AG09319 (cell line): ENCODE measurements around the gene CXCL12.
A peak's percentile ranks its signal among the peaks of the same experiment; 100 is the strongest.

Experiments
- DNase-seq: peaks from one replicate; pipeline ENCODE4 v3.0.0-alpha.2; 2010; ENCODE audit warnings: low read depth; ENCODE audit errors: extremely low read depth
- TF ChIP-seq, protein P1 (sequence below): IDR thresholded peaks from 2 replicates; pipeline ENCODE4 v1.5.1; 2011; ENCODE audit warnings: low read depth, mild to moderate bottlenecking, inconsistent platforms, low read length, moderate library complexity

Gene CXCL12

DNA sequence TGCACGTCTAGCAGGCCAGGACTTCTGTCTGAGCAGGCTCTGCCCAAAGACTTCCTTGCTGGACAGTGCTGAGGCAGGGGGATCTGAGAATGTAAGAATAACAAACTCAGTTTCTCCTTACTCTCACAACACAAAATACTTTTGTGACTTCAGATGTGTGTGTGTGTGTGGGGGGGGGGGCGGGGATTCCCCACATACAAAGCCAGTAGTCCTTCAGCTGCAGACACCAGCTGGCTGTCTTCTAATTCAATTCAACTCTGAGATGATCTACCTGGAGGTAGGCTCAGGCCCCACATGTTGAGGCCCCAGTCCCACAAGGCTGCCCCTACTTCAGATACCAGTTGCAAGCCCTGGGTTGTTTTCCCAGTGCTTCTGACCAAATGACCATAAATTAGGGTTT is 4.7 kb upstream of the CXCL12 start:
- TF ChIP-seq, protein P1, sequence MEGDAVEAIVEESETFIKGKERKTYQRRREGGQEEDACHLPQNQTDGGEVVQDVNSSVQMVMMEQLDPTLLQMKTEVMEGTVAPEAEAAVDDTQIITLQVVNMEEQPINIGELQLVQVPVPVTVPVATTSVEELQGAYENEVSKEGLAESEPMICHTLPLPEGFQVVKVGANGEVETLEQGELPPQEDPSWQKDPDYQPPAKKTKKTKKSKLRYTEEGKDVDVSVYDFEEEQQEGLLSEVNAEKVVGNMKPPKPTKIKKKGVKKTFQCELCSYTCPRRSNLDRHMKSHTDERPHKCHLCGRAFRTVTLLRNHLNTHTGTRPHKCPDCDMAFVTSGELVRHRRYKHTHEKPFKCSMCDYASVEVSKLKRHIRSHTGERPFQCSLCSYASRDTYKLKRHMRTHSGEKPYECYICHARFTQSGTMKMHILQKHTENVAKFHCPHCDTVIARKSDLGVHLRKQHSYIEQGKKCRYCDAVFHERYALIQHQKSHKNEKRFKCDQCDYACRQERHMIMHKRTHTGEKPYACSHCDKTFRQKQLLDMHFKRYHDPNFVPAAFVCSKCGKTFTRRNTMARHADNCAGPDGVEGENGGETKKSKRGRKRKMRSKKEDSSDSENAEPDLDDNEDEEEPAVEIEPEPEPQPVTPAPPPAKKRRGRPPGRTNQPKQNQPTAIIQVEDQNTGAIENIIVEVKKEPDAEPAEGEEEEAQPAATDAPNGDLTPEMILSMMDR, result no peak
- DNase-seq, result no peak

DNA sequence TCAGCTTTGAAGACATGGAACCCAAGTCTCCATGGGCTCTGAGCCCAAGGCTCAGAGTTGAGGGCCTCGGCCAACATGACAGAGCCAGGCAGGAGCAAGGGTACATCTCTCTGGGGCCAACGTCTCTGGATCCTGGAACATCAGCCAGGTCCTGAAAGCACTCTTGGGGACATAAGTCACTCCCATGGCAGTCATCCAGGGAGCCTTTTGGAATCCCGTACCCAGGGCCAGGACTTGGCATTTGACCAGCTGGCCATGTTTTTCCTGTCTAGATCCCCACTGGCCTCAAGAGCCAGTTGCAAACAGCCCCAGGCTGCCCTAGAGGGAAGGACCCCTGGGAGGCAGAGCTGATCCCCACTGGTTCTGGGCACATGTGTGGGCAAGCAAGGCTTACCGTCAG is 4.3 kb upstream of the CXCL12 start:
- no peak for DNase-seq
- TF ChIP-seq, protein P1, result no peak

DNA sequence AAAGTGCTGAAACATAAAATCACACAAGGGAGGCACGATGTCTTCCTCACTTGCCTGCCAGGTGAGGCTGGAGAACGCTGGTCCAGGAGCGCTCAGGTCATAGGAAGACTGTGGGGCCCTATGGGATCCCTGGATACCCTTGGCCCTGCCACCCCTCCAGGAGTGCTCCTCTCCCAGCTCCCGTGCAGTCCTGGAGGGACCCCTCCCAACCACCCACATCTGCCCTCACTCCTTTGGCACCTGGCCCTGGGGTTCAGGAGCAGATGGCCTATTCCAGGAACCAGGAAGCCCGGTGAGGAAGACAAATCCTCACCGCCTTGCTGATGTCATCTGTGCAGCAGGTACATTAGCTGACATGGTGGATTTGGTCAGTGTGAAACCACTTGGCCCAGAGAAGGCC is 3.7 kb upstream of the CXCL12 start:
- TF ChIP-seq, protein P1, result no peak
- DNase-seq, result no peak

DNA sequence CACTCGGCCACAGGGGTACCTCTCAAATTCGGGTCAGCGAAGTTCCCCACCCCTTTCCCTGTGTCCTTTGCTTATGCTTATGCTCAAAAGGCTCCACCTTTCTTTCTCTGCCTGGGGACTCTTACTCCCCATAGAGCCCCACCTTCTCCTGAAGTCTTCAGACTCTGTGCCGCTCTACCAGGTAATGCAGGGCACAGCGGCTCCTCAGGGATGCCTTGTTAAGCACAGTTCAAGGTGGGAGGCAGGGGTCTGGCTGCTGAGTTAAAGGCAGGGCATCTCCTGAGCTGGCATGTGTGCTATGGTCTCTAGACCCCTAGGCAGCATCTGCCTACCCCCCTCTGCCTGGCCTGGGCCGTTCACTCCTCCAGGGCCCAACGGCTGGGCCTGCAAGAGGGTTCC is 3.0 kb upstream of the CXCL12 start:
- DNase-seq, result no peak
- TF ChIP-seq, protein P1, result no peak

DNA sequence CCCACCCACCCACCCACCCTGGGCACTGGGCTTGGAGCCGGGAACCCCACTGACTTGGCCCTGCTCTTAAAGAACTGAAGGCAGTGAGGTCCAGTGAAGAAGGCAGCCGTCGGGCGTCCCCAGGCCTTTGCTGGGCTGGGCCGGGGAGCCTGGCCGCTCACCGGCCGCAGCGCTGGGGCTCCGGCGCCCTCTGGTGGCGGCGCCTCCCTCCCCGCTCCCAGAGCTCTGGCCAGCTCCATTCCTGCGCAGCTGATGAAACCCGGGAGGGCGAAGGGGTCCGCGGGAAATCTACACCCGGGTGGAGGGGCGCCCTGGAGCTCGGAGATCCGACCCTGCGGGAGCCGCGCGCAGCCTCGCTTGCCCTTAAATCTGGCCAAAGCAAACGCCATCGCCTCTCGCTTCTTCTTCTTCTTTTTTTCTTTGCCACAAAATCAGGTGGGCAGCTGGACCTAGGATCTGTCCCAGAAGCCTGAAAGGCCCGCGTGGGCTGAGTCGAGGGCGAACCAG is 1.7 kb upstream of the CXCL12 start:
- TF ChIP-seq, protein P1, result peak; percentile 66
- DNase-seq, result no peak

DNA sequence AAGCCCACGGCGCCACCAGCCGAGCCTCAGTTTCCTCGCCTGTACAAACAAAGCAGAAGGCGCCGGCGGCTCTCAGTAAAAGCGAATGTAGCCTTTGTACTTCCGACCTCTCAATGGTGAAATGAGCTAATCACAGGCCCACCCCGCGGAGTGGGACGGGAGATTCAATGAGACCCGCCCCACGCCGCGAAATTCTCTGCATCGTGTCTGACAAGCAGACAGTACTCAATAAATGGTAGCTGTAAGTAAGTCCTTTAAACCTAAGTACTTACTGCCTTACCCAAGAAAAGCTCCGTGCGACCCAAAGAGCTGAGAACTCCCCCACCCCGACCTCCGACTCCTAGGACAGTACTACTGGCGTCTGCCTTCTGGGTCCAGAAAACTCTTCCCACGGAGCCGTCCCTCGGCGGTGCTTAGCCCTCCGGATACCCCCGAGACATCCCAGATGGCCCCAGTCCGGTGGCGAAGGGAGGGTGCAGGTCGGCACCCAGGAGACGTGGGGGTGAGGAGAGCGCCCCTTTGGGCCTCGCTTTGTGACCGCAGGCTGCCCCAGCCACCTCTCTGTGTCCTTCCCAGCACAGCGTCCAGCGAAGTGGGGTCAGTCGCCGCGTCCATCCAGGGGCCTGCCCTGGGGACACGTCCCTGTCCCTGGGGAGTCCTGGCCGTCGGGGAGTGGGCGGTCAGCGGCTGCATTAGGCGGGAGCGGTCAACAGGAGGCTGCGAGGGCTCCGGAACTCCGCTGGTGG is 972 bp upstream of the CXCL12 start:
- no peak for DNase-seq
- TF ChIP-seq, protein P1, result no peak

DNA sequence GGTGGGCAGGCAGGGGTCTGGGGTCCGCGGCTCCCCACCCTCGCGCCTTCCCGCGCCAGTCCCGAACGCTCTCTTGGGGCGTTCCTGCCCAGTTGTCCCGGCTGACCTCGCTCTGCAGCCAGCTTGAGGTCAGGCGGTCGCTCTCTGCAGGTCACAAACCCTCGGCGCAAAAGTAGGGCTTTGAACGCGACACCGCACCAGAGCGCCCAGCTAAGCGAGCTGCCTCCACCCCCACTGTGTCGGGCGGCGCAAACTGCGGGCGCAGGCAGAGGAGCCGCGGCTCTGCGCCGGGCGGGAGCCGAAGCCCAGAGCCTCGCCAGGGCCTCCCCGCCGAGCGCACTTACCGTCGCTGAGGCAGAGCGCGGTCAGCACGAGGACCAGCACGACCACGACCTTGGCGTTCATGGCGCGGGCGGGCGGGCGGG is 284 bp downstream of the CXCL12 start:
- TF ChIP-seq, protein P1, result no peak
- no peak for DNase-seq
